ENCODE results near the gene ITGA11.

The ITGA11 gene

DNA sequence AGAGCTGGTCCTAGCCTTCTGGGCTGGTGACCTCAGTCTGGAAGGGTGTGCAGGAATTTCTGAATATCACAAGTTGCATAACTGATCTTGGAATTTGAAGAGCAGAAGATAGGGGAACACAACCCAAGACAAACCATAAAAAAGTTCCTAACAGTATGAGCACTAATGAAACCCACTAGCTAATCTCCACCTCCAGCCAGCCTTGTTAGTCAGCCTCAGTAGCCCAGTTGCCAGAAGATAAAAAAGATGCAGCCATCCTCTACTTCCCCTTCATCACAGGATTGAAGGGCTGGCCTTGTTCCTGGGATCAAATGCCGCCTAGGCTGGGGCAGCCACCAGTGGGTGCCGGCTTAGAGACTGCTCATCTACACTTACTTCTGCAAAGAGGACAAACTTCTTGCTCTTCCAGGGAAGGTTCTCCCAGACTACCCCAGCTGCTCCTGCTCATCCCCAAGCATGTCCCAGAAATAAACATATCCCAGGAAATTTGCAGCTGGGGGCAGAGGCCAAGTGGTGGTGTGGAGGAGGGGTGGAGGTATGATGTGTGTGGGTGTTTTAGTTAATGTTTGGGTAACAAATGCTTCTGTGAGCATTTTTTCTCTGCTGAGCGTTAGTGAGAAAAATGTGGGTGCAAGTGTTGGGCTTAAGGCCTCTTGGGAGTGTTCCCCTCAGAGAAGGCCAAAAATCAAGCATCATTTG lies 9.2 kb upstream of the ITGA11 start:
- H3K36me3 ChIP-seq (ENCODE audit: control insufficient read depth, insufficient read depth, low read length) = no peaks in the 10 kb centered on the region
- TF ChIP-seq, protein P1, sequence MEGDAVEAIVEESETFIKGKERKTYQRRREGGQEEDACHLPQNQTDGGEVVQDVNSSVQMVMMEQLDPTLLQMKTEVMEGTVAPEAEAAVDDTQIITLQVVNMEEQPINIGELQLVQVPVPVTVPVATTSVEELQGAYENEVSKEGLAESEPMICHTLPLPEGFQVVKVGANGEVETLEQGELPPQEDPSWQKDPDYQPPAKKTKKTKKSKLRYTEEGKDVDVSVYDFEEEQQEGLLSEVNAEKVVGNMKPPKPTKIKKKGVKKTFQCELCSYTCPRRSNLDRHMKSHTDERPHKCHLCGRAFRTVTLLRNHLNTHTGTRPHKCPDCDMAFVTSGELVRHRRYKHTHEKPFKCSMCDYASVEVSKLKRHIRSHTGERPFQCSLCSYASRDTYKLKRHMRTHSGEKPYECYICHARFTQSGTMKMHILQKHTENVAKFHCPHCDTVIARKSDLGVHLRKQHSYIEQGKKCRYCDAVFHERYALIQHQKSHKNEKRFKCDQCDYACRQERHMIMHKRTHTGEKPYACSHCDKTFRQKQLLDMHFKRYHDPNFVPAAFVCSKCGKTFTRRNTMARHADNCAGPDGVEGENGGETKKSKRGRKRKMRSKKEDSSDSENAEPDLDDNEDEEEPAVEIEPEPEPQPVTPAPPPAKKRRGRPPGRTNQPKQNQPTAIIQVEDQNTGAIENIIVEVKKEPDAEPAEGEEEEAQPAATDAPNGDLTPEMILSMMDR (IDR thresholded peaks at IDR 0.05; ENCODE audit: insufficient read depth, low read length, poor library complexity, severe bottlenecking) = no peak
- no peak for DNase-seq (ENCODE audit: extremely low read depth, insufficient read length)
- H3K4me3 ChIP-seq (replicated peaks; ENCODE audit: low read depth, low read length) = no peak overlapping the region
- no peaks in the 10 kb centered on the region; the same call in 1 of the 2 replicates for H3K27me3 ChIP-seq (replicated peaks; ENCODE audit: control insufficient read depth, insufficient read depth, low read length)

DNA sequence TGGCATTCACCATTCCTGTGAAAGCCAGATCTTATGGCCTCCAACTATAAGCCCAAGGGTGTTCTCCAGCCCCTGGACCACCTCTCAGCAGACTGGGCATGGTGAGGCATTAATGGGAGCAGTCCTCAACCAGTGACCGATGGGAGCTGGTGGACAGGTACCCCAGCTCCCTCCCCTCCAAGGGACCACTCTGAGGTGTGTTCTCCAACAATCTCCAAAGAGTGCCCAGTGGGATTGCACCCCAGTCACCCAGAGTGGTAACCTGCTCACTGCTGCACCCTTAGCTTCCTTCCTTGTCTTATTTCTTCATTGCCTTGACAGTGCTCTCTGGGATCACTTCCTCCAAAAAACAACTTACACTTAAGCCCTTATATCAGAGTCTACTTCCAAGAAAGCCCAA lies 8.2 kb upstream of the ITGA11 start:
- no peaks in the 10 kb centered on the region for H3K36me3 ChIP-seq (ENCODE audit: control insufficient read depth, insufficient read depth, low read length)
- TF ChIP-seq, protein P1 (IDR thresholded peaks at IDR 0.05; ENCODE audit: insufficient read depth, low read length, poor library complexity, severe bottlenecking) = no peak

DNA sequence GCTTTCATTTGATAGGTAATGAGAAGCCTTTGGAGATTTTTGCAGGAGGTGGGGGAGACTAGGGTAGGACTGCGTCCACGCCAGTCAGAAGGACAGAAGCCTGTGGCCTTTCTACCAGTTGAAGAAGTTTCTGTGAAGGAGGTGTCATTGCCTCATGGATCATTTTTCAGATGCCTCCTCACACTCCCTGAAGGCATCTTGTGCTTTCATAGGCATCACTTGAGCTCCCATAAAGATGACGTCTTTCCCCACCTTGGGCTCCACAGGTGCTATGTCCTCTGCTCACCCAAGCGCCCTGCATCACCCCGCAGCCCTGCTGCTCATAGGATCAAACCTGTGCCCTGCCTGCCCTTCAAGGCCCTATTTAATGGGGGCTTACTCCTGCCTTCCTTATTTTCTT lies 7.5 kb upstream of the ITGA11 start:
- Histone ChIP-seq H3K27me3 (replicated peaks; ENCODE audit: control insufficient read depth, insufficient read depth, low read length) (no peaks in the 10 kb centered on the region; the same call in 1 of the 2 replicates), H3K4me3 (replicated peaks; ENCODE audit: low read depth, low read length) (no peak overlapping the region), H3K36me3 (ENCODE audit: control insufficient read depth, insufficient read depth, low read length) (no peaks in the 10 kb centered on the region)
- TF ChIP-seq, protein P1 (IDR thresholded peaks at IDR 0.05; ENCODE audit: insufficient read depth, low read length, poor library complexity, severe bottlenecking) = no peak
- no peak for DNase-seq (ENCODE audit: extremely low read depth, insufficient read length)

More for the DNA sequence above, 8.2 kb upstream of the ITGA11 start:
- no peak for DNase-seq (ENCODE audit: extremely low read depth, insufficient read length)
- Histone ChIP-seq H3K4me3 (replicated peaks; ENCODE audit: low read depth, low read length) (no peak overlapping the region), H3K27me3 (replicated peaks; ENCODE audit: control insufficient read depth, insufficient read depth, low read length) (no peaks in the 10 kb centered on the region; the same call in 1 of the 2 replicates)

DNA sequence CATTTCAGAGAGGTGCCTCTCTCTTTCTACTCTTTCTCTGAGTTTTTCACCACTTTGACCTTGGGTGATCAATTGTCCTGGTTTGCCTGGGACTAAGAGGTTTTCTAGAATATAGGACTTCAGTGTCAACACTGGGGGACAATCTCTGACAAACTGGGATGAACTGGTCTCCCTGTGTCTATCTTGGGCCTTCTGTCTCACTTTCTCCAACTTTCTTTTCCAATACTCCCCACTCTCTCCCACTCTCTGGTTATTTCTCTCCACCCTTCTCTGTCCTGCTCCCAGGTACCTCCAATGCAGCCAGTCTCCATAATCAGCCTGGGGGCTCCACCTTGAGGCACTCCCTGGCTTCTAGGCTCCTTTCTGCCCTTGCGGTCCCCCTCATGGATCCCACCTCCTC lies 4.7 kb upstream of the ITGA11 start:
- Histone ChIP-seq H3K4me3 (replicated peaks; ENCODE audit: low read depth, low read length) (no peak overlapping the region), H3K36me3 (ENCODE audit: control insufficient read depth, insufficient read depth, low read length) (no peaks in the 10 kb centered on the region), H3K27me3 (replicated peaks; ENCODE audit: control insufficient read depth, insufficient read depth, low read length) (peaks cover 2% of the 10 kb centered on the region)
- TF ChIP-seq, protein P1 (IDR thresholded peaks at IDR 0.05; ENCODE audit: insufficient read depth, low read length, poor library complexity, severe bottlenecking) = no peak
- no peak for DNase-seq (ENCODE audit: extremely low read depth, insufficient read length)

DNA sequence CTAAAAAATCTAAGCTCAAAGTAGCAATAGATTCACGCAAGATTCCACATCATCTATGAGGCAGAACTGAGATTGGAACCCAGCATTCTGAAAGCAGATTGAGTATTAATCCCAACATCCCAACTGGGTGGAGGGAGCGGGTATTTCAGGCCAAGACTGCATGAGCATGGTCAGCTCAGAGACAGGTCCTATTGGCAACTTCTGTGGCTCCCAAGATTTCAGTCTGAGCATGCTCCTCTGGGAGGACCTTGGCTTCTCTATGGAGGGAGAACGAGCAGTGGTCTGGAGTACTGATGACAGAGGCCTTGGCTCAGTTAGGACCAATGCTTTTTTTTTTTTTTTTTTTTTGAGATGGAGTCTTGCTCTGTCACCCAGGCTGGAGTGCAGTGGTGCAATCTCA lies 4.0 kb upstream of the ITGA11 start:
- no peak overlapping the region for H3K4me3 ChIP-seq (replicated peaks; ENCODE audit: low read depth, low read length)
- TF ChIP-seq, protein P1 (IDR thresholded peaks at IDR 0.05; ENCODE audit: insufficient read depth, low read length, poor library complexity, severe bottlenecking) = no peak
- peaks cover 4% of the 10 kb centered on the region for H3K27me3 ChIP-seq (replicated peaks; ENCODE audit: control insufficient read depth, insufficient read depth, low read length)
- DNase-seq (ENCODE audit: extremely low read depth, insufficient read length) = no peak
- H3K36me3 ChIP-seq (ENCODE audit: control insufficient read depth, insufficient read depth, low read length) = no peaks in the 10 kb centered on the region

All from GM06990 (cell line).